Peyer's patch (tissue), 4 donors: ENCODE results near the gene EML3. TPM values are rescaled to one million over a fixed set of nuclear protein-coding genes. Genes with fewer than 3 reads are reported as not detected.
A peak's percentile ranks its signal among the peaks of the same experiment; 100 is the strongest.
"Not testable (repeated sequence)": the region's sequence is repeated elsewhere in the genome, so short reads cannot be mapped to it uniquely, and the experiment has no call there.

Experiments
- DNase-seq, 3 donors: peaks; one replicate each; pipeline ENCODE4 v3.0.0-alpha.2; 2017 to 2019
- H3K27ac ChIP-seq, 4 donors: fragments of 200-600 bp; sonication (generic); one replicate each; pipeline ENCODE4 v1.5.1; 2016 to 2019
- H3K27me3 ChIP-seq, 2 donors: fragments of 200-600 bp; sonication (generic); one replicate each; pipeline ENCODE4 v1.5.1; 2019
- H3K36me3 ChIP-seq, 3 donors: fragments of 200-600 bp; sonication (generic); one replicate each; pipeline ENCODE4 v1.5.1; 2016 to 2019
- H3K4me1 ChIP-seq, 4 donors: fragments of 200-600 bp; sonication (generic); one replicate each; pipeline ENCODE4 v1.5.1; 2016 to 2019
- H3K4me3 ChIP-seq, 4 donors: fragments of 200-600 bp; sonication (generic); 1 replicate in 3 of 4; 2 replicates in 1 of 4; pipeline ENCODE4 v1.5.1; 2016 to 2019; ENCODE audit warnings: mild to moderate bottlenecking in 1 of 4
- H3K9me3 ChIP-seq, 4 donors: fragments of 200-600 bp; sonication (generic); one replicate each; pipeline ENCODE4 v1.5.1; 2016 to 2019; ENCODE audit warnings: mild to moderate bottlenecking in 1 of 4
- POLR2A ChIP-seq, 2 donors: fragments of 450-650 bp; IDR thresholded peaks; one replicate each; pipeline ENCODE4 v1.5.1; 2017; ENCODE audit warnings: antibody characterized with exemption in 2 of 2, mild to moderate bottlenecking in 2 of 2, moderate library complexity in 2 of 2
- total RNA-seq, 4 donors: library from RNA; depleted of rRNA; stranded (reverse); fragments of >200 nt; gene quantifications; one replicate each; pipeline ENCODE4 v1.1.0, GENCODE V29; 2016
- TF ChIP-seq, protein P1 (sequence below), 6 experiments: fragments of 450-650 bp in 4 of 6; fragments of 200-600 bp in 2 of 6; sonication (generic) in 1 of 6; IDR thresholded peaks; one replicate each; pipeline ENCODE4 v1.5.1; 2017 to 2019; ENCODE audit warnings: antibody characterized with exemption in 6 of 6, mild to moderate bottlenecking in 3 of 6, moderate library complexity in 1 of 6

Gene EML3
- total RNA-seq, 4 donors from 2014 or later: 41.3 to 128 (median 59.8) TPM

GRCh38 chr11:62569611-62570010 lies 43.0 kb downstream of the EML3 start:
- TF ChIP-seq, protein P1, sequence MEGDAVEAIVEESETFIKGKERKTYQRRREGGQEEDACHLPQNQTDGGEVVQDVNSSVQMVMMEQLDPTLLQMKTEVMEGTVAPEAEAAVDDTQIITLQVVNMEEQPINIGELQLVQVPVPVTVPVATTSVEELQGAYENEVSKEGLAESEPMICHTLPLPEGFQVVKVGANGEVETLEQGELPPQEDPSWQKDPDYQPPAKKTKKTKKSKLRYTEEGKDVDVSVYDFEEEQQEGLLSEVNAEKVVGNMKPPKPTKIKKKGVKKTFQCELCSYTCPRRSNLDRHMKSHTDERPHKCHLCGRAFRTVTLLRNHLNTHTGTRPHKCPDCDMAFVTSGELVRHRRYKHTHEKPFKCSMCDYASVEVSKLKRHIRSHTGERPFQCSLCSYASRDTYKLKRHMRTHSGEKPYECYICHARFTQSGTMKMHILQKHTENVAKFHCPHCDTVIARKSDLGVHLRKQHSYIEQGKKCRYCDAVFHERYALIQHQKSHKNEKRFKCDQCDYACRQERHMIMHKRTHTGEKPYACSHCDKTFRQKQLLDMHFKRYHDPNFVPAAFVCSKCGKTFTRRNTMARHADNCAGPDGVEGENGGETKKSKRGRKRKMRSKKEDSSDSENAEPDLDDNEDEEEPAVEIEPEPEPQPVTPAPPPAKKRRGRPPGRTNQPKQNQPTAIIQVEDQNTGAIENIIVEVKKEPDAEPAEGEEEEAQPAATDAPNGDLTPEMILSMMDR (IDR thresholded peaks at IDR 0.05): no peak
- TF ChIP-seq POLR2A (IDR thresholded peaks at IDR 0.05): no peak
- no peak for DNase-seq
- H3K36me3 ChIP-seq: peaks cover 0 to 62% (median 0%) of the 10 kb centered on the region in 3 donors

GRCh38 chr11:62567018-62567633 lies 45.4 kb downstream of the EML3 start:
- Histone ChIP-seq H3K27me3 (no peaks in the 10 kb centered on the region), H3K36me3 (peaks cover 0 to 86% (median 0%) of the 10 kb centered on the region in 3 donors), H3K4me1 (peaks cover 0 to 19% (median 0%) of the 10 kb centered on the region in 4 donors), H3K9me3 (no peaks in the 10 kb centered on the region), H3K4me3 (no peak overlapping the region), H3K27ac (peak overlapping the region in 1 of 4 donors; percentile 9)
- DNase-seq: no peak
- TF ChIP-seq, protein P1 (IDR thresholded peaks at IDR 0.05): no peak
- TF ChIP-seq POLR2A (IDR thresholded peaks at IDR 0.05): no peak

More at GRCh38 chr11:62569611-62570010, 43.0 kb downstream of the EML3 start:
- peaks cover 0 to 21% (median 1%) of the 10 kb centered on the region in 4 donors for H3K4me1 ChIP-seq
- no peak overlapping the region for H3K4me3 ChIP-seq
- no peaks in the 10 kb centered on the region for H3K9me3 ChIP-seq
- H3K27ac ChIP-seq: no peak overlapping the region
- H3K27me3 ChIP-seq: no peaks in the 10 kb centered on the region

DNA sequence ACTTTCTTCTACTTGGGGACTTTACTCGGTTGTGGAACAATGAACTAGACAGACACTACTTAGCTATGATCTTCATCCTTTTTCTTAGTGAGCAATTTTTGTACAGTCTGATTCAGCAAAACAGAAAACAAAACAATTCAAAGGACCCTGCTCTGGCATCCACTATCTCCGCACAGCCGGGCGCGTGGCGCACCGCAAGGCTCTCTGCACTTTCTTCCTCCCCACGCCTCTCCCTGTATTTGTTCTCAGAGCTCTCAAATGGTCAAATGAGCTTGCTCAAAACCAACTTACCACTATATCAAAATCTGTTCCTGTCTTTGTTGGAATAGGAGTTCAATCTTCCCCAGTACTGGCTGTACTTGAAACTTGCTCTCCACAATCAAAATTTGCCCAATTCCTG lies 46.3 kb downstream of the EML3 start:
- no peaks in the 10 kb centered on the region for H3K27me3 ChIP-seq
- DNase-seq: peak in 1 of 3 donors; percentile 13
- H3K27ac ChIP-seq: no peak overlapping the region
- TF ChIP-seq POLR2A (IDR thresholded peaks at IDR 0.05): no peak
- TF ChIP-seq, protein P1 (IDR thresholded peaks at IDR 0.05): no peak
- no peak overlapping the region for H3K4me3 ChIP-seq
- H3K36me3 ChIP-seq: peaks cover 0 to 82% (median 0%) of the 10 kb centered on the region in 3 donors
- no peaks in the 10 kb centered on the region for H3K9me3 ChIP-seq
- H3K4me1 ChIP-seq: peaks cover 0 to 22% (median 0%) of the 10 kb centered on the region in 4 donors

DNA sequence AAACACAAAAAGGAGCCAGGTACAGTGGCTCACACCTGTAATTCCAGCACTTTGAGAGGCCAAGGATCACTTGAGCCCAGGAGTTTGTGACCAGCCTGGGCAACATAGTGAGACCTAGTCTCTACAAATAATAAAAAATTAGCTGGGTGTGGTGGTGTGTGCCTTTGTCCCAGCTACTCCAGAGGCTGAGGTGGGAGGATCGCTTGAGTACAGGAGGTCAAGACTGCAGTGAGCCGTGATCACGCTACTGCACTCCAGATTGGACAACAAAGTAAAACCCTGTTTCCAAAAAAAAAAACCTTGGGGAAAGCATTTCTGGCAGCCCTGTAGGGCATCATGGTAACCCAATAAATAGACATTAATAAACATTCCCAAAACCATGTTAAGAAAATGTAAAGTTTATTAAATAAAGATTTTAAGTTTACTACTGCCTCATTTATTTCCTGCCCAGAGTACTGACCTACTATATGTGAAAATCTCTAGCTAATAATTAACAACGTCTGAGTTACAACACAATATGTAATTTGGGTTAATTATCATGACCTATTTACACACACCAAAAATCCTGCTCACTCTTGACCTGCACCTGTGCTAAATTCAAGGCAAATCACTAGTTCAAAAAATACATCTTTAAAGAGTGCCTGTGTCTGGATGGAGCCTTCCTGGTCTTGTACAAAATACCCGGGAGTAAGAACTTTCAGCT lies 47.3 kb downstream of the EML3 start:
- peaks cover 0 to 29% (median 4%) of the 10 kb centered on the region in 4 donors for H3K4me1 ChIP-seq
- peak overlapping the region in 2 of 4 donors; percentile 13 to 32 for H3K27ac ChIP-seq
- H3K9me3 ChIP-seq: no peaks in the 10 kb centered on the region
- peak in 1 of 3 donors; percentile 41 for DNase-seq
- H3K36me3 ChIP-seq: peaks cover 0 to 72% (median 0%) of the 10 kb centered on the region in 3 donors
- H3K27me3 ChIP-seq: no peaks in the 10 kb centered on the region
- no peak overlapping the region for H3K4me3 ChIP-seq
- TF ChIP-seq POLR2A (IDR thresholded peaks at IDR 0.05): no peak
- TF ChIP-seq, protein P1 (IDR thresholded peaks at IDR 0.05): no peak

DNA sequence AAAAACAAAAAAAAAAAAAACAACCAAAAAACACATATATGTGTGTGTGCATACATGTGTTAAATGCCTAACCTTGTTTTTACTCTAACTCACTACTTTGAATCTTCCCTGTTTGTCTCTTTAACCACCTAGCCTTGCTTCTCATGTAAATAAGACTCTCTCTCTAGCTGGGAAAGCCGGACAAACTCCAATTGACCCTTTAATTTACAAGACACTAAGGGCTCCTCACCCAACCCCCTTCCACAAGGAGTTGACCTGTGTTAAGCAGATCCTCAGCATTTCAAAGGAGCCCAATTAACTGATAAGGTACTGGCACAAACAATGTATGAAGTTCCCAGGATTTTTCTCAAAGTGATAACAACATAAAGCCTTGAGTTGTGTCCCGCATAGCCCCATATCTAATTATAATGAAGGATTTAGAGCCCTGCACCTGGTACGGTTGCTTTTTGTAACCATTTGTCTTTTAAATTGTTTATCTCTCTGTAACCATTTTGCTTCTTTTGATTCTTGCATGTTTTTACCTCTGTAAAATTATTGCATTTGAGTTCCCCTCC lies 50.8 kb downstream of the EML3 start:
- Histone ChIP-seq H3K4me1 (peaks cover 6 to 42% (median 17%) of the 10 kb centered on the region in 4 donors), H3K36me3 (peaks cover 0 to 54% (median 0%) of the 10 kb centered on the region in 3 donors), H3K27ac (peak overlapping the region in 2 of 4 donors; percentile 39 to 80)
- H3K9me3 ChIP-seq, H3K27me3 ChIP-seq, DNase-seq, H3K4me3 ChIP-seq: not testable (repeated sequence)
